ENCODE results near the gene MAGIX. TPM values are rescaled to one million over a fixed set of nuclear protein-coding genes. Genes with fewer than 3 reads are reported as not detected.

The MAGIX gene
- total and polyA plus RNA-seq, 10 donors = 0.89 to 4.3 (median 1.4) TPM

DNA sequence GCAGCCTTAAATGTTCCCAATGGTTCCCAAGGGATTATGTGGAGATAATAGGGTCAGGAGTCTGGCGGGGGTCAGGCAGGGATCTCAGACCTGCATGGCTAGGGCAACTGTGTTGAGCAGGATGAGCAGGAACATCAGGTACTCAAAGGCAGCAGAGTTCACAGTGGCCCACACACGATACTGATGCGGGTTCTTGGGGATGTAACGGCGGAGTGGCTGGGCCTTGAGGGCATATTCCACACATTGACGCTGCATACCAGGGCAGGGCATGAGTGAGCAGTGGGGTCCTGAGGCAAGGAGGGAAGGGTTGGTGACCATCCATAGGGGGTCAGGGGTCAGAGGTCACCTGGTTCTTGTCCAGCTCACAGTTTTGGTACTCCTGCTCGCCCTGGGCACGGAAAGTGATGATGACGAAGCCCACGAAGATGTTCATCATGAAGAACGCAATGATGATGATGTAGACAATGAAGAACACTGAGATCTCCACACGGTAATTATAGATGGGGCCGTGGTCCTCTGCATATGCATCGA is 52.5 kb downstream of the MAGIX start:
- intact Hi-C loops (cut with DNase I; ENCODE audit: low total_unique reads) = no loop called here
- Histone ChIP-seq H3K27ac (no peak overlapping the region), H3K4me1 (no peaks in the 10 kb centered on the region), H3K4me3 (no peak overlapping the region), H3K9me3 (no peaks in the 10 kb centered on the region), H3K36me3 (no peaks in the 10 kb centered on the region), H3K27me3 (replicated peaks in 1 of 7) (peaks cover 0 to 4% (median 0%) of the 10 kb centered on the region in 7 donors)
- WGBS, 5 donors = 82 to 88% (median 85%) methylated on average over 14 of the region's 14 CpGs
- TF ChIP-seq, protein P1, sequence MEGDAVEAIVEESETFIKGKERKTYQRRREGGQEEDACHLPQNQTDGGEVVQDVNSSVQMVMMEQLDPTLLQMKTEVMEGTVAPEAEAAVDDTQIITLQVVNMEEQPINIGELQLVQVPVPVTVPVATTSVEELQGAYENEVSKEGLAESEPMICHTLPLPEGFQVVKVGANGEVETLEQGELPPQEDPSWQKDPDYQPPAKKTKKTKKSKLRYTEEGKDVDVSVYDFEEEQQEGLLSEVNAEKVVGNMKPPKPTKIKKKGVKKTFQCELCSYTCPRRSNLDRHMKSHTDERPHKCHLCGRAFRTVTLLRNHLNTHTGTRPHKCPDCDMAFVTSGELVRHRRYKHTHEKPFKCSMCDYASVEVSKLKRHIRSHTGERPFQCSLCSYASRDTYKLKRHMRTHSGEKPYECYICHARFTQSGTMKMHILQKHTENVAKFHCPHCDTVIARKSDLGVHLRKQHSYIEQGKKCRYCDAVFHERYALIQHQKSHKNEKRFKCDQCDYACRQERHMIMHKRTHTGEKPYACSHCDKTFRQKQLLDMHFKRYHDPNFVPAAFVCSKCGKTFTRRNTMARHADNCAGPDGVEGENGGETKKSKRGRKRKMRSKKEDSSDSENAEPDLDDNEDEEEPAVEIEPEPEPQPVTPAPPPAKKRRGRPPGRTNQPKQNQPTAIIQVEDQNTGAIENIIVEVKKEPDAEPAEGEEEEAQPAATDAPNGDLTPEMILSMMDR (IDR thresholded peaks at IDR 0.05 in 8 of 11, conservative IDR thresholded peaks at IDR 0.05 in 3 of 11) = no peak
- no peak for TF ChIP-seq POLR2AphosphoS5 (IDR thresholded peaks at IDR 0.05)
- TF ChIP-seq POLR2A (IDR thresholded peaks at IDR 0.05) = no peak
- no peak for DNase-seq

Small RNA genes lying within 50 kb of the gene (small RNA-seq; reads per million reads assigned to genes)
- gene RN7SL262P = 0 to 0.15 (median 0) reads per million in 4 donors

Other genes with a start within 250 kb of the MAGIX start
- 100 to 1,000 TPM in 6 of 7 donors, 10 to 100 TPM in 1; 89.1 to 220 (median 159) TPM for gene PIM2, start 243.7 kb upstream of the MAGIX start, total RNA-seq
- gene PIM2, start 243.7 kb upstream of the MAGIX start, polyA plus RNA-seq = 10 to 100 TPM; 54.2 to 86.6 (median 62.4) TPM
- 10 to 100 TPM; 47.2 to 65.8 (median 58.5) TPM for gene OTUD5, start 205.2 kb upstream of the MAGIX start, total RNA-seq
- gene OTUD5, start 205.2 kb upstream of the MAGIX start, polyA plus RNA-seq = 10 to 100 TPM; 29.6 to 53.2 (median 46.6) TPM
- gene KCND1, start 190.9 kb upstream of the MAGIX start, total RNA-seq = 1 to 10 TPM; 1.5 to 3.7 (median 2.2) TPM
- gene KCND1, start 190.9 kb upstream of the MAGIX start, polyA plus RNA-seq = 1 to 10 TPM; 1.5 to 2.3 (median 2.0) TPM
- gene GRIPAP1, start 160.5 kb upstream of the MAGIX start, total RNA-seq = 10 to 100 TPM; 48.0 to 93.6 (median 72.6) TPM
- gene GRIPAP1, start 160.5 kb upstream of the MAGIX start, polyA plus RNA-seq = 10 to 100 TPM; 20.0 to 42.2 (median 34.8) TPM
- 10 to 100 TPM; 47.1 to 79.1 (median 64.9) TPM for gene TFE3, start 119.4 kb upstream of the MAGIX start, total RNA-seq
- 10 to 100 TPM; 16.0 to 35.8 (median 18.7) TPM for gene TFE3, start 119.4 kb upstream of the MAGIX start, polyA plus RNA-seq
- 1 to 10 TPM; 4.8 to 8.6 (median 7.1) TPM for gene CCDC120, start 103.8 kb upstream of the MAGIX start, total RNA-seq
- 1 to 10 TPM; 1.1 to 2.5 (median 1.4) TPM for gene CCDC120, start 103.8 kb upstream of the MAGIX start, polyA plus RNA-seq
- gene PRAF2, start 88.8 kb upstream of the MAGIX start, total RNA-seq = 10 to 100 TPM; 15.4 to 23.7 (median 18.9) TPM
- gene PRAF2, start 88.8 kb upstream of the MAGIX start, polyA plus RNA-seq = 10 to 100 TPM; 15.9 to 17.9 (median 16.0) TPM
- 100 to 1,000 TPM in 1 of 7 donors, 10 to 100 TPM in 6; 59.3 to 123 (median 64.7) TPM for gene WDR45, start 82.9 kb upstream of the MAGIX start, total RNA-seq
- gene WDR45, start 82.9 kb upstream of the MAGIX start, polyA plus RNA-seq = 100 to 1,000 TPM in 1 of 3 donors, 10 to 100 TPM in 2; 49.3 to 122 (median 95.4) TPM
- 10 to 100 TPM; 17.6 to 23.9 (median 19.2) TPM for gene GPKOW, start 39.0 kb upstream of the MAGIX start, total RNA-seq
- 10 to 100 TPM in 2 of 3 donors, 1 to 10 TPM in 1; 8.7 to 15.3 (median 11.6) TPM for gene GPKOW, start 39.0 kb upstream of the MAGIX start, polyA plus RNA-seq
- gene PLP2, start 9.1 kb downstream of the MAGIX start, total RNA-seq = 100 to 1,000 TPM in 1 of 7 donors, 10 to 100 TPM in 6; 30.2 to 100 (median 52.6) TPM
- gene PLP2, start 9.1 kb downstream of the MAGIX start, polyA plus RNA-seq = 10 to 100 TPM; 48.8 to 77.1 (median 57.4) TPM
- 10 to 100 TPM; 11.3 to 29.0 (median 15.2) TPM for gene PRICKLE3, start 23.6 kb downstream of the MAGIX start, total RNA-seq
- gene PRICKLE3, start 23.6 kb downstream of the MAGIX start, polyA plus RNA-seq = 1 to 10 TPM; 3.2 to 6.2 (median 3.4) TPM
- gene SYP, start 37.4 kb downstream of the MAGIX start, total RNA-seq = 1 to 10 TPM in 5 of 7 donors, under 1 TPM in 2; 0.52 to 3.6 (median 1.5) TPM
- gene SYP, start 37.4 kb downstream of the MAGIX start, polyA plus RNA-seq = 1 to 10 TPM in 2 of 3 donors, under 1 TPM in 1; 0.48 to 2.1 (median 1.3) TPM
- 1 to 10 TPM in 5 of 7 donors, under 1 TPM in 2; 0.63 to 2.9 (median 1.2) TPM for gene CACNA1F, start 70.6 kb downstream of the MAGIX start, total RNA-seq
- under 1 TPM; 0.55 to 0.67 (median 0.61) TPM for gene CACNA1F, start 70.6 kb downstream of the MAGIX start, polyA plus RNA-seq
- gene CCDC22, start 72.7 kb downstream of the MAGIX start, total RNA-seq = 10 to 100 TPM; 18.9 to 26.4 (median 21.4) TPM
- 10 to 100 TPM; 14.9 to 19.9 (median 19.7) TPM for gene CCDC22, start 72.7 kb downstream of the MAGIX start, polyA plus RNA-seq
- 1 to 10 TPM in 4 of 7 donors, under 1 TPM in 3; 0.26 to 3.9 (median 1.8) TPM for gene FOXP3, start 102.0 kb downstream of the MAGIX start, total RNA-seq
- 1 to 10 TPM in 2 of 3 donors, under 1 TPM in 1; 0.58 to 1.2 (median 1.1) TPM for gene FOXP3, start 102.0 kb downstream of the MAGIX start, polyA plus RNA-seq
- 1 to 10 TPM; 5.1 to 8.9 (median 6.3) TPM for gene PPP1R3F, start 107.0 kb downstream of the MAGIX start, total RNA-seq
- 1 to 10 TPM; 2.2 to 3.8 (median 3.0) TPM for gene PPP1R3F, start 107.0 kb downstream of the MAGIX start, polyA plus RNA-seq
- not detected for gene GAGE10, start 140.9 kb downstream of the MAGIX start, total RNA-seq
- not detected for gene GAGE10, start 140.9 kb downstream of the MAGIX start, polyA plus RNA-seq
- gene GAGE12J, start 159.3 kb downstream of the MAGIX start, total RNA-seq = not detected
- gene GAGE12J, start 159.3 kb downstream of the MAGIX start, polyA plus RNA-seq = not detected
- not detected for gene GAGE13, start 168.8 kb downstream of the MAGIX start, total RNA-seq
- not detected for gene GAGE13, start 168.8 kb downstream of the MAGIX start, polyA plus RNA-seq

All from spleen (tissue), 11 donors.